ENCODE data around the gene APEX2.
"Not testable (repeated sequence)": the region's sequence is repeated elsewhere in the genome, so short reads cannot be mapped to it uniquely, and the experiment has no call there.

Gene APEX2

DNA sequence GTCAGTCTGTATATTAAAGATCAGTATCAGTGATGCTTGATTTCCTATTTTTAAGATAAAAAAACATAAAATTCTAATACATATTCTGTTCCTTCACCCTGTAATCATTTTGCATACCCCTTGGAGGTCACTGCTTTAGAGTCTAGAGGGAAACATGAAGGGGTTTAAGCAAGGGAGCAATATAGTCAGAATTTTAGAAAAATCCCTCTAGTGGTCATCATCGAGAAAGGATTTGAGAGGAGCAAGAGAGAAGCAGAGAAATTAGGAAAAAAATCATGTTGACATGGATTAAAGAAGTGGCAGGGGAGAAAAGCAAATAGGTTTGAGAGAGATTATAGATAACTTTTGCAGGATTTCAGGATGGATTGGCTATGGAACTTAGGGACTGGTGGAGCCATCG, 11.1 kb downstream of the APEX2 start:
- DNase-seq (ENCODE audit: low spot score): no peak

DNA sequence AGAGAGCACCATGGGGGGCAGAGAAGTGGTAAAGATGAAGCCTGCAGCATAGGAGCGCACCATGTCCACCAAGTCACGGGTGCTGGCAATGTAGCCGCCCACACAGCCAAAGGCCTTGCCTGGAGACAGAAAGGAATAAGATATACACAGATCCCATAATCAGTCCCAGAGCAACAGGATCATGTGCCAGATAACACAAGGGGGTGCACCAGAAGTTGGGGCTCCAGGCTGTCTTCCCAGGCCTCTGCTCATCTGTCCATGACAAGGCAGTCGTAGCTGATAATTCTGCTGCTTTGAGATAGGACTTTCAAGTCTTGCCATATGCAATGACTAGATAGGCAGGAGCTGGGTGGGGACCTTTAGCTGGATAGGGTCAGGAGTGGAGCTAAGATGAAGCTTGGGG, 14.7 kb downstream of the APEX2 start:
- DNase-seq (ENCODE audit: low spot score): no peak

DNA sequence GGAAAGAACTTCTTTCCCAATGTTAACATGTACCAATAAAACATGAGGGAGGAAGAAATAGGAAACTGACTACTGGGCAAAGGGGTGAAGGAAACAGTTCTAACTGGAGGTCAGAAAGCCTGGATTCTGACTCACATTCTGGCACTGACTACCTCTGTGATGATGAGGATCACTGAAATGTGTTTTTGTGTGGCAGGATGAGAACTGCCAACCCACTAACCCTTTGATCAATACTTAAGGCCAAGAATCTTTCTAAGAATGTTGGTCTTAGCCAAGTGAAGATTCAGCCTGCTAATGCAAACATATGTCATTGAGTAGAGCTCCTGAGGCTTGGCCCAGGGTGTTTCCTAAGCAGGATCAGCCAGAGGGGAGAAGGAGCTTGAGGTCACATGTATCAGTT, 26.0 kb downstream of the APEX2 start:
- no peak for DNase-seq (ENCODE audit: low spot score)

DNA sequence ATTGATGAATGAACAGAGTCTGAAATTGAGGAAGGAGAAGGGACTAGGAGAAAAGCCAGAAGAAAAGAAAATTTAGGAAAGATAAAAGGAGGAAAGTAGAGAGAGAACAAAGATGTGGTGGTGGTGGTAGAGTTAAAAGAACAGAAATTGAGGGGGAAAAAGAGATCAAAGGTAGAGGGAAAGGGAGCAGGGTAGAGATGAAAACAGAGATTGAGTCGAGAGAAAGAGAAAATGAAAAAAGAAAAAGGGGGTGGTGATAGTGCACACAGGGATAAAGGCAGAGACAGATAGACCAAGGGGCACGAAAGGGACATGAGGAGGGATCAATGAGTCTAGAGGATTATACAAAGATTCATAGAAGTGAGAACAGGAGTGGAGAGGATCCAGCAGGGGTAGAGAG, 26.7 kb downstream of the APEX2 start:
- no peak for DNase-seq (ENCODE audit: low spot score)

DNA sequence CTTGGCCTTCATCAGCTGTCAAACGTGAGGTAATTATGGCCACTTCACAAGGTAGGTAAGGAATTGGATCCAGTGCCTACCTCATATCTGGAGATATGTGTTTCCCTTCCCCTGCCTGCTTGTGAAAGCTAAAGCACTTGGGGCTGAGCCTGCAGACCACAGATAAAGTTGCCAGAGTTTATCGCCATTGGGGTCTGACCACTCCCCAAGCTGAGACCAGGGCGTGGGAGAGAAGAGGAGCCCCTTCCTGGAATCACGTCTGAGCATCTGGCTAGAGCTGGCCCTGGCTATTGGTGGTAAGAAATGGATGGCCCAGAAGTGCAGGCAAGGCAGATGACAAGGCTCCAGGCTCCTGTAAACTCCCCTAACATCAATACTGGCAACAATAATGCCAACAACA, 27.9 kb downstream of the APEX2 start:
- no peak for DNase-seq (ENCODE audit: low spot score)

DNA sequence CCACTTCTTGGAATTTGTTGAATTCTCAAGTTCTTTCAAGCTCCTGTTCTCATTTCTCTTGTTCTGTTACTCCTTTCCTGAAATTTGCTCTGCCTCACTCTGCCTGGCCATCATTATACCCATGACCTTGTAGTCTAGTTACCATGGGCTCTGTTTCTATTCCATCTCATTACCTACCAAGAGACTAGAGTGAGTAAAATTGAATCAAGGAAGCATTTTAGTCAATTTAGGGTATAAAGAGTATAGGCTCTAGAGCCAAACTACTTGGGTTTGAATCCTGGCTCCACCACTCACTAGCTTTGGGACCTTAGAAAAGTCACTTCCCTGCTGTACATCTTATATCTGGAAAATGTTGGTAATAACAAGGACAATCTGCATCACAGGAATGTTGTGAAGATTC, 28.4 kb downstream of the APEX2 start:
- no peak for DNase-seq (ENCODE audit: low spot score)

DNA sequence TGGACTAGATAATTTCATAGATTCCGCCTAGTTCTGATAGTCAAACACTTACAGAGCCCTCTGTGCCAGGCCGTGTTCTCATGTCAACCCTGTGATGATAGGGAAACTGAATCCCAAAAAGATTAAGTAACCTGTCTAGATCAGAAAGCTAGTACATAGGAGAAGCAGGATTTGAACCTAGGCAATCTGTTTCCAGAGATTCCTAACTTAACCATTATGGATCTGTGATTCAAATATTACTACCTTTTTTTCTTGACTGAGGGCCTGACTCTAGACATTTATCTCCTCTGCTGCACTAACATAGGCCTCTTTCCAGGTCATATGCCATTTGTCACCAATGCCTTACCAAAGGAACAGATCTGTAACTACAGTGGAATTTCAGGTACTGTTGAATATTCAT, 29.1 kb downstream of the APEX2 start:
- DNase-seq (ENCODE audit: low spot score): no peak

DNA sequence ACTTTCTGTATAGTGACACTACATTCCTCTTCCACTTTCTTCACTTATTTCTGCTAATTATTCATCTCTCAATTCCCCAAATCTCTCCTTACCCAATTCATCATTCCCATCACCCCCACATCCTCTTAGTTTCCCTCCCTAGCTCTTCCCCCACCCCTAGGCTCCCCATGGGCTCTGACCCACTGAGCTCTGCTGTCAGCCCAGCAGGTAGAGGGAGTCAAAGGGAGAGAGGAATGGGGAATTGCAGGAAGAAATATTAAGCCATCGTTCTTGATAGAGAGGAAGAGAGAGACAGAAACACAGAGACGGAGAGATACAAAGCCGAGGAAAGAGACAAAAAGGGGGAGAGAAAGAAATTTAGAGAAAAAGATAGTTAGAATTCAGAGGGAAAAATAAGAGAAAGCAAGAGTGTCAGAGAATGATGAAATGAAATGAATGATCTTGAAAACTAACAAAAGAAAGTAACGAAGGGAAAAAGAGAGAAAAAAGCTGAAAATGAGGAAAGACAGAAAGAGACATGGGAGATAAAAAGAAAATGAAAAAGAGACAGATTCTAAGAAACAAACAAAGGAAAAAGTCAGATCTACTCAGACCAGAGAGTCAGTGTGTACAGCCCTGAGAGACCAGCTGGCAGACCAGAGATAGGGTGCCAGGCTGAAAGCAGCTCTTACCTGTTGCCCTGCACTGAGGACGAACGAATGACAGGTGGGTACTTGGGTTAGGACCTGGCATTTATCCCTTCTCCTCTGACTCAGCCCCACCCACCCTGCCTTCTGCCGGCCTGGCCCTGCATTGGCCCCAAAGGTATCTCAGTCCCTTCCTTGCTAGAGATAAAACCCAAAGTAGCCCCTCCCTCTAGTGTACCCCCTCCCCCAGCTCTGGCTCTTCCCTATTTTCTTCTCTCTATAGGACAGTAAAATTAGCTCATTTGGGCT, 30.4 kb downstream of the APEX2 start, which contains the start of gene ALAS2:
ALAS2 (minus strand) TSS at position 707 of the 935 bp plus-strand sequence. CDS start 4,977 bp downstream, outside the sequence.
- DNase-seq (ENCODE audit: low spot score): no peak

DNA sequence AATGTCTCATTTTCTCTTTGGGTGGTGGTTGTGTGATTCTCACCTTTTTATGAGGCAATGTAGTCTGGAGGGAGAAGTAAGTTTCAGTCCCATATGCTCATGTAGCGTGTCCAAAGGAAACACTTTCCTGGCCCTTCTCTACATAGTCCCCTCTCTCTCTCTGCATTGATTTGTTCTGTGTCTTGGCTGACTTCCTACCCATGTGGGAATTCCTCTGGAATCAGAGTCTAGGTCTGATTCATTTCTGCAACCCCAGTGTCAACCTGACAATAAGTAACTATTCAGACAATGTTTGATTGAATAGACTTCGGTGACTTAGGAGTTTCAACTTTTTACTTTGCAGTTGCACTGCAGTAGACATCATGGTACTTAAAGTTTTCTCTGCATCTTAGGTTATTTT, 33.3 kb downstream of the APEX2 start:
- no peak for DNase-seq (ENCODE audit: low spot score)

DNA sequence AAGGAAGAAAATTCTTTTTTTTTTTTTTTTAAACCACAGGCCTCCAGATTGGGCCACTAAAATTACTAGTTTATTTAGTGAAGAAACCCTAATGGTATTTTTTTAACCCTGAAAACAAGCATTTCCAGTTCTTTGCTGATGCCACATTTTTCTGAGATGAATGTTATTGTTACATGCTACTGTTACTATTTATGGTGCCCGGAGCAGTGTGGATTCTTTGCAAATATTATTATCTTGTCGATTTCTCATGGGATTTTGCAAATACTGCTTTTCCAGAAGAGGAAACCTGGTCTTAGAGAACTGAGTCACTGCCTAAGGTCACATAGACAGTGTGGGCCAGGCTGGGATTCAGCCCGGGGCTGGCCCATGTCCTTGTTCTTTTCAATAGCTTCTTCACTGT, 39.3 kb downstream of the APEX2 start:
- no peak for DNase-seq (ENCODE audit: low spot score)

DNA sequence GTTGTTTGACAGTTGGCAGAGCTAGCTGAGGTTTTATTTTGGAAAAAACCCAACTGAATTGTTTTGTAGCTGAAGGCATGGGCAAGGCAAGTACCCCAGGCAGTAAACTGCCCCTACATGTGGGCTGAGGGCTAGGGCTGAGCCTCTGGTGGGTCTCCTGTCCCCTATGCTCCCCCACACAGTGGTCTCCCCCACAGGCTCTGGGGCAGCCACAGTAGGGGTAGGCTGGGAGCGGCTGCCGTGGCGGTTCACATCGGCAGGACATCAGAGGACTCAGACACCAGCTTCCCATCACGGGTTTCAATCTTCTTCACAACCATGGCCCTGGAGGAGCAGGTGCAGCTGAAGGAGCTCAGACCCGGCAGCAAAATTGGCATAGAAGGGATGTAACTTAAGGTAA, 41.4 kb downstream of the APEX2 start:
- no peak for DNase-seq (ENCODE audit: low spot score)

DNA sequence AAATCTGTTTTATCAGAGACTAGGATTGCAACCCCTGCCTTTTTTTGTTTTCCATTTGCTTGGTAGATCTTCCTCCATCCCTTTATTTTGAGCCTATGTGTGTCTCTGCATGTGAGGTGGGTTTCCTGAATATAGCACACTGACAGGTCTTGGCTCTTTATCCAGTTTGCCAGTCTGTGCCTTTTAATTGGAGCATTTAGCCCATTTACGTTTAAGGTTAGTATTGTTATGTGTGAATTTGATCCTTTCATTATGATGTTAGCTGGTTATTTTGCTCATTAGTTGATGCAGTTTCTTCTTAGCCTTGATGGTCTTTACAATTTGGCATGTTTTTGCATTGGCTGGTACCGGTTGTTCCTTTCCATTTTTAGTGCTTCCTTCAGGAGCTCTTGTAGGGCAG, 50.4 kb downstream of the APEX2 start:
- DNase-seq (ENCODE audit: low spot score): not testable (repeated sequence)

DNA sequence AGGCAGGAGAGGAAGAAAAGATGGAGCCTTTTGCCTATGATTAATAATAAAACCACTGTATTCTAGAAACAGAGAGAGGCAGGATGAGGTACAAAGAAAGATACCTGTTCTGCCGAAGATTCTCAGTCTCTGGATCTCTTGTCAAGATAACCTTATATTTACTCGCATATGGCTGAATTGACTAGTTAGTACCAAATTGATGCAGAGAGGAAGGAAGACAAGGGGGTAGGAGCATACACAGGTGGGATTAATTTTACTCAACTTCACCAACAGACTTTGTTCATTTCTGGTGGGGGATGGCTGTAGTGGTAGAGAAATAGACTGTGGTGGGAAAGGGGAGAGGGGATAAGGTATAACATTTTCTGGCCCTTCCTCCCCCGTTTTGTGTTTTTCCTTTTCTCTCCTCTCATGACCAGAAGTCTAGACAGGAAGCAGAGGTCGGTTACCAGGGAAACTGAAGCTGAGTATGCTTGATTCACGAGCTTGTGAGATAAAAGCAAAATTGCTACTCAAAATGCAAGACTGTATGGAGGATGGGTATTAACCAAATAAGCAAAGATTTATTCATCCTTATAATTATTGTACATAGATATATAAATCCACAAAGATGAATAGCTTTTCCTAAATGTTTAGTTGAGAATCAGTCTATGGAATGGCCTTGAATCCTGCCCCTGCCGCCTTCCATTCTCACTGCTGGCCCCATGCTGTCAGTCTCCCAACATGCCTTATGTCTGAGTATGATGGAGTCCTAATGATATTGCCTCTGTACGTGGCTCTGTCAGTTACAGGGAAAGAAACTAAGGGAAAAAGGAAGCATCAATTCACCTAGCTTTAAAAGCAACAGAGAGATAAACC, 56.9 kb downstream of the APEX2 start:
- peak; percentile 53 for DNase-seq (ENCODE audit: low spot score)

DNA sequence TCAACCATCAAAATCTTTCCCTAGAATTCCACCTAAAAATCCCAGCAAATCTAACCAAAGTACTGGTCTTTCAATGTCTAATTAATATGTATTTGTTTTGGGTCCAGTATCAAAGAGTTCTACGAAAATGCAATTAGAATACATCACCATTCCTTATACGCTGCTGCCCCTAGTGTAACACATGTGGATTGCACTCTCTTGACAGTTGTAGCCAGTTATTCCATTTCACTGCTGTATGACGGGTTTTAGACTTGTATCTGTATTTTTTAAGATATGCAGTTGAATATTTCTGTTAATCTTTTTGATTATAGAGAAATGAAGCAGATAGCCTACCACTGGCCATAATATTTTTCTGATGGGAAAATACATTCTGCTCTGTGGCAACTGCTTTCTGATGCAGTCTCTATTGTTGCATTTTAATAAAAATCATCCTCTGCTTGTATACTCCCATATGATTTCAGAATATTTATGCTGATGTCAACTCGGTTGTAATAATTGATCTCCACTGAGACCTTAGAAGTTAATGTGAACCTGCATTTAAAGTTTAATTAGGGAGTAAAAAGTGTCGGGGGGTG, 57.6 kb downstream of the APEX2 start:
- DNase-seq (ENCODE audit: low spot score): peak; percentile 42
